HepG2 (cell line): ENCODE measurements around the gene RNF208. TPM values are rescaled to one million over a fixed set of nuclear protein-coding genes. Genes with fewer than 3 reads are reported as not detected.
A peak's percentile ranks its signal among the peaks of the same experiment; 100 is the strongest.

ENCODE experiments used
- ARID4A ChIP-seq: sonication (generic); formaldehyde crosslinking; IDR thresholded peaks from 2 replicates; pipeline ENCODE4 v1.5.0; 2020; ENCODE audit warnings: mild to moderate bottlenecking, missing genetic modification reagents, borderline replicate concordance
- CAMTA2 ChIP-seq: sonication (generic); formaldehyde crosslinking; IDR thresholded peaks from 2 replicates; pipeline ENCODE4 v1.4.0; 2020; ENCODE audit warnings: mild to moderate bottlenecking, missing genetic modification reagents, borderline replicate concordance
- CEBPZ ChIP-seq: IDR thresholded peaks from 2 replicates; pipeline ENCODE4 v1.6.1; 2012; ENCODE audit warnings: low read length, improper control_type of control experiment
- CENPX ChIP-seq: sonication (generic); formaldehyde crosslinking; IDR thresholded peaks from 2 replicates; pipeline ENCODE4 v1.9.0; 2021; ENCODE audit warnings: mild to moderate bottlenecking, missing genetic modification reagents, moderate library complexity
- CHD2 ChIP-seq: IDR thresholded peaks from 2 replicates; pipeline ENCODE4 v1.6.1; 2011; ENCODE audit warnings: low read depth, low read length, improper control_type of control experiment
- GLMP ChIP-seq: sonication (generic); formaldehyde crosslinking; IDR thresholded peaks from 2 replicates; pipeline ENCODE4 v1.9.0; 2021; ENCODE audit warnings: missing genetic modification reagents, mild to moderate bottlenecking, borderline replicate concordance
- HINFP ChIP-seq: sonication (generic); formaldehyde crosslinking; IDR thresholded peaks from 2 replicates; pipeline ENCODE4 v1.4.0; 2020; ENCODE audit warnings: low read depth, mild to moderate bottlenecking, missing genetic modification reagents
- KDM3A ChIP-seq: IDR thresholded peaks from 2 replicates; pipeline ENCODE4 v1.6.1; 2018; ENCODE audit warnings: low read depth, missing compliant biosample characterization
- MAFK ChIP-seq, 2 experiments: IDR thresholded peaks in 1 of 2; conservative IDR thresholded peaks in 1 of 2; 2 replicates each; pipeline ENCODE4 v1.6.1; 2011; ENCODE audit warnings: improper control_type of control experiment in 2 of 2, low read length in 2 of 2
- MATR3 ChIP-seq: sonication (generic); formaldehyde crosslinking; IDR thresholded peaks from 2 replicates; pipeline ENCODE4 v1.4.0; 2020; ENCODE audit warnings: missing genetic modification reagents
- MED13 ChIP-seq: sonication (generic); formaldehyde crosslinking; IDR thresholded peaks from 2 replicates; pipeline ENCODE4 v1.5.0; 2020; ENCODE audit warnings: missing genetic modification reagents
- MXD3 ChIP-seq: IDR thresholded peaks from 2 replicates; pipeline ENCODE4 v1.6.1; 2016; ENCODE audit warnings: mild to moderate bottlenecking, missing biosample characterization, missing genetic modification reagents
- PPARG ChIP-seq: conservative IDR thresholded peaks from 2 replicates; pipeline ENCODE4 v1.6.1; 2016; ENCODE audit warnings: missing biosample characterization, missing genetic modification reagents
- REPIN1 ChIP-seq: sonication (generic); formaldehyde crosslinking; IDR thresholded peaks from 2 replicates; pipeline ENCODE4 v1.8.0; 2022; ENCODE audit warnings: missing genetic modification reagents, low read depth, mild to moderate bottlenecking, borderline replicate concordance
- SRSF4 ChIP-seq: fragments of 200-400 bp; formaldehyde crosslinking; IDR thresholded peaks from one replicate; pipeline ENCODE4 v1.6.1; 2018; ENCODE audit warnings: mild to moderate bottlenecking, low read depth, low read length, moderate library complexity; ENCODE audit not compliant: poor library complexity, severe bottlenecking
- ZEB1 ChIP-seq: IDR thresholded peaks from 2 replicates; pipeline ENCODE4 v1.6.1; 2012; ENCODE audit warnings: mild to moderate bottlenecking, low read depth, inconsistent platforms; ENCODE audit not compliant: insufficient replicate concordance
- ZFYVE20 ChIP-seq: sonication (generic); formaldehyde crosslinking; IDR thresholded peaks from 2 replicates; pipeline ENCODE4 v1.8.0; 2023; ENCODE audit warnings: low read depth, mild to moderate bottlenecking, moderate library complexity, missing genetic modification reagents, borderline replicate concordance
- ZNF549 ChIP-seq: sonication (generic); formaldehyde crosslinking; IDR thresholded peaks from 2 replicates; pipeline ENCODE4 v1.5.0; 2020; ENCODE audit warnings: missing genetic modification reagents
- ZNF878 ChIP-seq: sonication (generic); formaldehyde crosslinking; IDR thresholded peaks from 2 replicates; pipeline ENCODE4 v1.8.1; 2023; ENCODE audit warnings: mild to moderate bottlenecking, missing genetic modification reagents, moderate library complexity
- polyA plus RNA-seq, 8 experiments: library from polyadenylated mRNA; depleted of rRNA in 3 of 8; stranded (reverse) in 7 of 8; unstranded in 1 of 8; fragments of >200 nt; fragmentation: Illumina TruSeq in 4 of 8; extraction: Trizol in 4 of 8; gene quantifications; 2 replicates each; pipeline versions ENCODE4 v1.2.1 to v1.2.3, GENCODE V29; 2011 to 2016; ENCODE audit warnings: low read depth in 4 of 8, missing spikeins in 1 of 8, mixed read lengths in 1 of 8; ENCODE audit not compliant: insufficient read depth in 1 of 8
- total RNA-seq, 5 experiments: library from RNA; depleted of rRNA; stranded (reverse); fragments of >200 nt; fragmentation: Illumina TruSeq; extraction: Trizol; gene quantifications; 2 replicates each; pipeline ENCODE4 v1.2.3, GENCODE V29; 2016; ENCODE audit warnings: low read depth in 1 of 5

Gene RNF208
- total and polyA plus RNA-seq, 2 of the 13 experiments (the other 11 are each of a cell fraction or from before 2014, with no cell fraction given), result 1.6 to 2.1 TPM

GRCh38 chr9:137240318-137240840 is 18.3 kb upstream of the RNF208 start (continued):
- no peak for TF ChIP-seq CENPX
- no peak for TF ChIP-seq GLMP (CRISPR knock-in tag)
- no peak for TF ChIP-seq CEBPZ
- TF ChIP-seq ZFYVE20, result 0 out of 2 replicates have a peak, but pooled peaks have one; percentile 50
- no peak for TF ChIP-seq ZNF878 (CRISPR knock-in tag)
- no peak for TF ChIP-seq REPIN1
- TF ChIP-seq PPARG, result no peak
- no peak for TF ChIP-seq MED13 (CRISPR knock-in tag)
- TF ChIP-seq MATR3 (CRISPR knock-in tag), result no peak
- no peak; the same call in 1 of the 2 replicates for TF ChIP-seq HINFP (CRISPR knock-in tag)
- no peak for TF ChIP-seq ZEB1
- peak; percentile 89 for TF ChIP-seq ARID4A (CRISPR knock-in tag)
- TF ChIP-seq CAMTA2 (CRISPR knock-in tag), result 0 out of 2 replicates have a peak, but pooled peaks have one; percentile 28
- 0 out of 2 replicates have a peak, but pooled peaks have one; percentile 37 for TF ChIP-seq KDM3A (CRISPR knock-in tag)
- TF ChIP-seq SRSF4, result no peak
- no peak for TF ChIP-seq ZNF549 (CRISPR knock-in tag)
- TF ChIP-seq CHD2, result no peak
- TF ChIP-seq MXD3 (CRISPR knock-in tag), result peak; percentile 86
- no peak for TF ChIP-seq MAFK (conservative IDR thresholded peaks at IDR 0.05 in 1 of 2, IDR thresholded peaks at IDR 0.05 in 1 of 2; ENCODE audit: low read length in 2 of 2)
